ENCODE results near the gene CCK.

- TF ChIP-seq POLR2A (IDR thresholded peaks at IDR 0.05; ENCODE audit: low read depth, low read length) (no peak), POLR2AphosphoS5 (IDR thresholded peaks at IDR 0.05; ENCODE audit: low read depth, low read length) (no peak)
These were observed 45.4 kb downstream of the CCK start for GRCh38 chr3:42220436-42221121.

All from GM12892 (cell line).